HG03103 (cell line): ENCODE results near the gene CLDN19.
"Not testable (repeated sequence)": the region's sequence is repeated elsewhere in the genome, so short reads cannot be mapped to it uniquely, and the experiment has no call there.

ENCODE experiments used
- ATAC-seq: cut with Tn5 transposase; IDR thresholded peaks from one replicate; pipeline ENCODE4 v1.9.1; 2021; ENCODE audit warnings: low read depth; ENCODE audit not compliant: unreplicated experiment

Gene CLDN19

GRCh38 chr1:42761567-42761966, 21.5 kb upstream of the CLDN19 start:
- no peak for ATAC-seq

GRCh38 chr1:42759114-42759513, 19.1 kb upstream of the CLDN19 start:
- no peak for ATAC-seq

- ATAC-seq, result no peak
Observed at GRCh38 chr1:42758641-42759040, 18.6 kb upstream of the CLDN19 start.

GRCh38 chr1:42757892-42758275, 17.8 kb upstream of the CLDN19 start:
- no peak for ATAC-seq

- ATAC-seq, result no peak
Observed at GRCh38 chr1:42756956-42757891, 17.2 kb upstream of the CLDN19 start.

- no peak for ATAC-seq
Observed at GRCh38 chr1:42753070-42753469, 13.0 kb upstream of the CLDN19 start.

- no peak for ATAC-seq
Observed at GRCh38 chr1:42752284-42752683, 12.2 kb upstream of the CLDN19 start.

- ATAC-seq, result not testable (repeated sequence)
Observed at GRCh38 chr1:42751511-42752070, 11.6 kb upstream of the CLDN19 start.

- no peak for ATAC-seq
Observed at GRCh38 chr1:42750041-42750440, 10.0 kb upstream of the CLDN19 start.

GRCh38 chr1:42748461-42749410, 8.7 kb upstream of the CLDN19 start:
- ATAC-seq, result no peak

GRCh38 chr1:42748021-42748420, 8.0 kb upstream of the CLDN19 start:
- ATAC-seq, result no peak

GRCh38 chr1:42747125-42747524, 7.1 kb upstream of the CLDN19 start:
- ATAC-seq, result no peak

- ATAC-seq, result no peak
Observed at GRCh38 chr1:42746436-42747105, 6.5 kb upstream of the CLDN19 start.

- no peak for ATAC-seq
Observed at GRCh38 chr1:42745851-42746250, 5.8 kb upstream of the CLDN19 start.

GRCh38 chr1:42744148-42744413, 4.0 kb upstream of the CLDN19 start:
- ATAC-seq, result no peak

- no peak for ATAC-seq
Observed at GRCh38 chr1:42743317-42744147, 3.5 kb upstream of the CLDN19 start.

GRCh38 chr1:42742617-42743316, 2.7 kb upstream of the CLDN19 start:
- ATAC-seq, result no peak

GRCh38 chr1:42742141-42742540, 2.1 kb upstream of the CLDN19 start:
- no peak for ATAC-seq

GRCh38 chr1:42741706-42742105, 1.7 kb upstream of the CLDN19 start:
- no peak for ATAC-seq
